HG03039 (cell line): ENCODE data around the gene ITGA11.

ENCODE experiments used
- ATAC-seq: cut with Tn5 transposase; IDR thresholded peaks from one replicate; pipeline ENCODE4 v1.9.1; 2021; ENCODE audit warnings: mild to moderate bottlenecking, moderate library complexity; ENCODE audit not compliant: unreplicated experiment

ITGA11 gene

GRCh38 chr15:68354923-68355322 is 77.0 kb downstream of the ITGA11 start:
- ATAC-seq, result no peak

DNA sequence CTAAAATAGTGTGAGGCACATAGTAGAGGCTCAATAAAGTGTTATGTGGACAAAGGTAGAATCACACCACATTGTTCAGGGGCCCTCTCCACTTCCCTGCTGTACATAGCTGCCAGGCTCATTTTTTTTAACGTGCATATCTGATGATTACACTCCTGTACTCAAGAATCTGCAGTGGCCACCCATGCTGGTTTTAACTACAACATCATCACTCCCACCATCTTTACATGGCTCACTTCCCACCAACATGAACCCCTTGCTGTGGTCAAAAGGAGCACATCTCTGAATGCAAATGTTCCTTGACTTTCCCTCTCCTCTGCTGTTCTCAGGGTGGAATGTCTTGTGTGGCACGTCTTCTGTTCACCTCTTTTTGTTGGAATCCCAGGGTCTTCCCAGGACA is 77.7 kb downstream of the ITGA11 start:
- no peak for ATAC-seq

- ATAC-seq, result no peak
Observed at GRCh38 chr15:68353421-68354135, 78.4 kb downstream of the ITGA11 start.

DNA sequence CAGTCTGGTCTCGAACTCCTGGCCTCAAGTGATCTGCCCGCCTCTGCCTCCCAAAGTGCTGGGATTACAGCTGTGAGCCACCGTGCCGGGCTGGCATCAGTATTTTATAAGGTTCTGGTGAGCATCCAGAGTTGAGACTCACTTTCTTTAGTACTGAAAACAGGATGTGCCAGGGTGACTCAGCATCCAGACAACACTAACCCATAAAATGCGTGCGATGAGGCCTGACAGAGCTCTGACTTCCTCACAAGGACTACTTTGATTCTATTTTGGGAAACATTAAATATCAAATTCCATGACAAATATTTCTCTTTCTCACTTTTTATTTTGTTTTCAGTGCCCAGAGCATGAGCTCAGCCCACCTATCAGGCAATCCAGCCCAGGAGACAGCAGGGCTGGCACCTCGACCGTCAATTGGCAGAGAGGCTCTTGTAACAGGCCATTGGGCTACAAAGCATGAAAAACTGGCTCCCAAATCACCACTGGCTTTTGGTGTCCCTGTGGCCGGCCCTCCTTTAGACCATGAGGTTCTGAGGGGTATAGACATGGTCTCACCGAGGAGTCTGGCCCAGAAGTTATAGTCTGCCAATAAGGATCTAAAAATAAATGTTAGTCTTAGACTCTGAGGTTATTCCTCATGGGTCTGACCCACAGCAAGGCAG is 79.4 kb downstream of the ITGA11 start:
- no peak for ATAC-seq

DNA sequence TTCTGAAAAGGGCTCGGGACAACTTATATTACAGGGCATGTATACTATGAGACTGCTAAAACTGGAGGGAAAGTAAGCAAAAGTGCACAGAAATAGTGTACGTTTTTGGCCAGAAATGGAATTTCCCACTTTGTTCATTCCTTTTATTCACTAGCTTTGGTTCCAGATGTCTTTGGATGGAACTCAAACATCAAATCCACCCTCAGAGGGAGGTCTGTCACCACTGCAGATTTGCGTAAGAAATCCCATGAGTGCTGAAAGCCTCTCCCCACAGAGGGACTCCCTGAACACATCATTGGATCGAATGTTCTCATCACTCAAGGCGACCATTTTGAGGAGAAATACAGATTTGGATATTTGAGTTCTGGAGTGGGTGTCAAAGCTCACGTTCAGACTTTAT is 82.8 kb downstream of the ITGA11 start:
- ATAC-seq, result no peak

DNA sequence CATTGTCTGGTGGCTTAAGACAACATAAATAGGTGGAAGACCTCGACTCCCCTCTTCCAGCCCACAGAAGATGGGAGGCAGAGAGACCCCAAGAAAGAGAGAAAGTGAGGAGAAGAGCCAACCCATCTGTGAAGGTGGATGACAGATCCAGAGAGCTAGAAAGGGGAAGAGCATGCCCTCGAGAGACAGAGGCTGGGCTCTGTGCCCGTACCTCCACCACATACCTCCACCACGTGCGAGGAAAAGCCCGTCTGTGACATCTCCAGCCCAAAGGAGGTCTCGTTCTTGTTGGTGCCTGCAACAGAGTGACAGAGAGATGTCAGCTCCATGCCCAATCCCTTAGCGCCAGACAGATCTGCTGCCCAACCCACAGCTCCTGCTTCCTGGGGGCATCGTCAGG is 83.4 kb downstream of the ITGA11 start:
- ATAC-seq, result no peak

- no peak for ATAC-seq
Observed at GRCh38 chr15:68348081-68348480, 83.9 kb downstream of the ITGA11 start.

DNA sequence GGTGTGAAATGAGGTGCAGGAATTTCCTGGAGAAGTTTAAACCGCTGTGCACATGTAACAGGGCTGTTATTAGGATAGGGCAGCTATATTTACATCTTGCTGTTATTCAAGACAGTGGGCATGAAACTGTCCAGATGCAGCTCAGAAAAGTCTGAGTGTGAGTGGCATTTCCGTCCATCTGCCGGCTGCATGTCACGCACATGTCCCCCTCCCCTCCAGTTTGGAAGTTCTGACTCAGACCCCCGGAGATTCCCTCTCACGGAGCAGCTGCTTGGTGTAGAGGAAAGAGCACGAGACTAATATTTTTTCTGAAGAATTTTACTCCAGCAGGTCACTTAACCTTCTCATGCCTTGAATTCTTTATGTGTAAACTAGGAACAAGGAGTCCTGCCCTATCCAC is 84.6 kb downstream of the ITGA11 start:
- ATAC-seq, result no peak

GRCh38 chr15:68346979-68347378 is 85.0 kb downstream of the ITGA11 start:
- ATAC-seq, result no peak

GRCh38 chr15:68345481-68345880 is 86.5 kb downstream of the ITGA11 start:
- ATAC-seq, result no peak

GRCh38 chr15:68344600-68344999 is 87.4 kb downstream of the ITGA11 start:
- no peak for ATAC-seq

GRCh38 chr15:68343579-68344225 is 88.3 kb downstream of the ITGA11 start:
- no peak for ATAC-seq

GRCh38 chr15:68341760-68342725 is 89.9 kb downstream of the ITGA11 start:
- ATAC-seq, result no peak

DNA sequence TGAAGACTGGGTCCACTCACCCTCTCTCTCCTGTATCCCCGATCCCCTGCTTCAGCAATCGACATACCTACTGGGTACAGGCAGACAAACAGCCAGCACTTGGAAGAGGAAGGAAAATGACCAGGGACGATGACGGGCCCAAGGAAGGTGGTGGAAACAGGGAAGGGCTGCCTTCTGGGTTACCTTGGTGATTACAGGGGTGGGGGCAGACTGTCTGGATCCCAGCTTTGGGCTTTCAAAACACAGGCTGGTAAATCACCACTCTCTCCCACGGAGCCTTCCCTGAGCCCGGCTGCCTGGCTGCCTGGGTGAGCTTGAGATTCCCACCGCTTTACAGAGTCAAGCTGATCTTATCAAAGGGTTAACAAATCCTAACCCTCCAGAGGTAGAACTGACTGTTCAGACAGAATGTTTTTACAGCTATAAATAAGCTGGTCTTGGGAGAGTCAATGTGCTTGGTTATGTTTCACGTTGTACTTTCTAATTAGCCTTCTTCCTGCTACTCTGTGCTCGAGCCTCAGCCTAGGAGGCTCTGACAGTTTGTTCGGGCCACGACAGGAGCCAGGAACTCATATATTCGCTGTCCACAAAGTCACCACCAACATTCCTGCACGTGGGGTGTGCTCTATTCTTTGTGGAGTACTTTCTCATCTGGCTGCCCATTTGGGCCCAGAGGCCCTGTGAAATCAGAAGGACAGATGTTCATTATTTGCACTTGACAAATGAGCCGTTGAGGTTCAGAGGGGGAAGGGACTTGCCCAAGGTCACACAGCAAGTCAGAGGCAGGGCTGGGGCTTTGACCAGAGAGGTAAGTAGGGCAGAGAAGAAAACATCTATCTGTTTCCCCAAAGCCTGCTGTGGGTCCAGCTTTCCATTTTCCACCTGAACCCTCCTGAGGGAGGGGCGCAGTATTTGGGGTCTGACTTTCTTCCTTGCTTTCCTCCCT is 91.0 kb downstream of the ITGA11 start:
- no peak for ATAC-seq

DNA sequence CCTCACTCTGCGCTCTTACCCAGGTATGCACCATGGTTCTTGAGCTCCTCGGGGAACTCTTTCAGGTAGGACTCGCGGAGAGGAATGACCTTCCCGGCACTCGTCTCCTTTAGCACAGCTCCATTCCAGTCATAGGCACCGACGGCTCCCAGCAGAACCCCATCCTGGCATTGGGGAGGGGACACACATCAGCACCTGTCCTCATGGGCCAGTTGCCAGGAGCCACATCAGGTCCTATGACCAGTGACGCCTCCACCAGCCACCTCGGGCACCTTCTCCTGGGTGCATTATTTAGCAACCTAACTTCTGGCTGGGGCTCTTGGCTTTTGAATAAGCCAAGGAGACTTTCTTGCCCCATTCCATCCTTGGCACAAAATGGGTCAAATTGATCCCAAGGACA is 92.5 kb downstream of the ITGA11 start:
- ATAC-seq, result no peak

DNA sequence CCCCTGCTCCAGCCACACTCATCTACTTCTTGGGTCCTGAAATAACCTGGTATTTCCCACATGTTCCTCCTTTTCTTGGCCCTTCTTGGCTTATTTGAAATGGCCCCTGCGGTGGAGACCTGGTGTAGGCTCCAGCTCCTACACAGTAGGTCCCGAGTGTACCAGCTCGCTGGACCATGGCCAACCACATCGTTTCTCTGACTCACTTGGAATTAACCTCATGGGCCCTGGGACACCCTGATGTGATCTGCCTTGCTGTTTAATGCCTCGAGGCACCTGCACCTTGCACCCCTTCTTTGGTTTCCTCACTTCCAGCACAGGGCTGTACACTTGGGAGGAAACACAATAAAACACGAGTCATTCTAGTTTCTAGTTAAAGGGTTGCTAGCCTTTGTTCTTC is 94.1 kb downstream of the ITGA11 start:
- ATAC-seq, result no peak

GRCh38 chr15:68336516-68336915 is 95.4 kb downstream of the ITGA11 start:
- no peak for ATAC-seq

GRCh38 chr15:68335655-68336054 is 96.3 kb downstream of the ITGA11 start:
- no peak for ATAC-seq

DNA sequence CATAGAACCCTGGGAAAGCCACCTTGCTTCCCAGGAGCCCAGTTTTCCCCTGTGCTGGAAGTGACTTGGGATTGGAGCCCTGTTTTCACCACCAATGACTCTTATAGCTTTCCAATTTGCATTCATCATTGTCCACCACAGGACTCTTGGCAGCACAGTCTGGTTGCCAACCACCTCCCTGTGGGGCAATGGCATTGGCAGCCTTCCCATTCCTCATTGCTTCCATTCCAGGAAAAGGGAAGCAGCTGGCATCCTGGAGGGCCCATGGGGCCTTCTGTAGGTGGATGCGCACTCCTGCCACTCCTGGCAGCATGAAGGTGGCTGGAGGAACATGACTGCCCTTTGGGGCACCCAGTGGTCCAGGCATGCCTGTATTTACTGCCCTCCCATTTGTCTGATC is 96.7 kb downstream of the ITGA11 start:
- ATAC-seq, result no peak

- ATAC-seq, result no peak
Observed at GRCh38 chr15:68334661-68335124, 97.3 kb downstream of the ITGA11 start.
